Kidney (tissue), 14 donors: ENCODE data around the gene RGL1. TPM values are rescaled to one million over a fixed set of nuclear protein-coding genes. Genes with fewer than 3 reads are reported as not detected.

Source experiments
- DNase-seq, 5 donors: peaks; one replicate each; pipeline ENCODE4 v3.0.0-alpha.2; 2013 to 2020
- FAIRE-seq: peaks from 2 replicates; lab custom pipeline; 2012; peaks lifted over from hg19 to GRCh38; lab: Jason Lieb, UNC
- H3K27ac ChIP-seq, 2 donors: one replicate each; pipeline ENCODE4 v1.7.0; 2013; ENCODE audit warnings: low read depth in 2 of 2, low read length in 2 of 2, inconsistent platforms in 1 of 2
- H3K27me3 ChIP-seq: one replicate; pipeline ENCODE4 v1.7.1; 2013; ENCODE audit warnings: low read length, inconsistent platforms; ENCODE audit not compliant: control insufficient read depth, insufficient read depth
- H3K36me3 ChIP-seq, 3 donors: one replicate each; pipeline versions ENCODE4 v1.7.0 to v1.7.1; 2013; ENCODE audit warnings: low read length in 3 of 3, control low read depth in 1 of 3, inconsistent platforms in 1 of 3; ENCODE audit not compliant: insufficient read depth in 3 of 3, control insufficient read depth in 2 of 3
- H3K4me1 ChIP-seq, 3 donors: one replicate each; pipeline versions ENCODE4 v1.7.0 to v1.7.1; 2013; ENCODE audit warnings: low read length in 3 of 3, inconsistent platforms in 1 of 3, low read depth in 1 of 3; ENCODE audit not compliant: control insufficient read depth in 2 of 3, insufficient read depth in 2 of 3
- H3K4me3 ChIP-seq, 3 donors: one replicate each; pipeline versions ENCODE4 v1.7.0 to v1.8.1; 2013; ENCODE audit warnings: low read length in 3 of 3, control low read depth in 1 of 3, inconsistent platforms in 1 of 3
- H3K9ac ChIP-seq, 3 donors: one replicate each; pipeline versions ENCODE4 v1.7.0 to v1.7.1; 2013; ENCODE audit warnings: low read length in 3 of 3, control low read depth in 1 of 3, inconsistent platforms in 1 of 3
- H3K9me3 ChIP-seq, 3 donors: one replicate each; pipeline versions ENCODE4 v1.7.0 to v1.7.1; 2013; ENCODE audit warnings: low read length in 3 of 3, control low read depth in 1 of 3, inconsistent platforms in 1 of 3; ENCODE audit not compliant: control insufficient read depth in 2 of 3, insufficient read depth in 1 of 3
- intact Hi-C: fragments of 100-400 bp; cut with DNase I; formaldehyde crosslinking; loops from one replicate; pipeline ENCODE4 v1.11.1; 2022
- polyA plus RNA-seq: library from polyadenylated mRNA; stranded (reverse); fragments of 350-450 nt; fragmentation: Illumina TruSeq; extraction: RNeasy Lipid Tissue Mini Kit (QIAGEN cat#74804); gene quantifications from one replicate; pipeline ENCODE4 v1.2.3, GENCODE V29; 2014; ENCODE audit warnings: low read depth, low replicate concordance; ENCODE audit not compliant: insufficient read depth
- total RNA-seq: library from RNA; stranded (reverse); fragmentation: NEBNext Ultra II Directional; extraction: Animal tissue kit (Norgen Biotek cat#: 25700); gene quantifications from one replicate; pipeline ENCODE4 v1.2.1, GENCODE V29; 2021
- TF ChIP-seq, protein P1 (sequence below): IDR thresholded peaks from 3 replicates; pipeline ENCODE4 v1.5.1; 2012; ENCODE audit warnings: mild to moderate bottlenecking, moderate library complexity, borderline replicate concordance; ENCODE audit not compliant: insufficient read depth; ENCODE audit errors: extremely low read depth
- donor health status: control.
- donor health status: control.
- donor health status: control.
- donor health status: control.
- donor health status: control.
- donor health status: DM: yes; HTN: yes; CAD: no.
- donor health status: Normal renal cell carcinoma (clear cell type).

Gene RGL1
- total and polyA plus RNA-seq, 2 donors from 2014 or later: 17.3 to 30.7 TPM

DNA sequence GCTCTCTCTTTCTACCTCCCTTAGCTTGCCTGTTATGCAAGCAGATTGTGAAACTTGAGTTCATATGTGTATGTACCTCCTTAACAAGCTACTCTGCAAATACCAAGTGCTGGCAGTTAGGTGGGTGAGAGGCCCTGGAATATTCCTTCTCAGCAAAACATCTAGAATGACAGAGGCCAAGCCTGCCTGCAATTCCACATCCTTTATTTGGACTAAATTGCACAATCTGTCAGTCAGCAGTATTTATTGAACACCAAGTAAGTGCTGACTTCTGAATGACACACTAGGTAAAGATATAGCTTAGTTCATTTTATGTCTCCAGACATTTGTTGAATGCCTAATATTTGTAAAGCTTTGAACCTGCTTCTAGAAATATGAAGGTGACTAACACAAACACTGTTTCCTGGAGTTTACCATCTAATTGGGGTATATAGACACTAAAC, 87.5 kb downstream of the RGL1 start:
- FAIRE-seq (no peak), DNase-seq (no peak)
- Histone ChIP-seq H3K9ac (no peak overlapping the region), H3K9me3 (no peaks in the 10 kb centered on the region), H3K27ac (no peak overlapping the region), H3K4me1 (peaks cover 1 to 9% (median 2%) of the 10 kb centered on the region in 3 donors), H3K4me3 (no peak overlapping the region), H3K27me3 (no peaks in the 10 kb centered on the region), H3K36me3 (peaks cover 7 to 40% (median 17%) of the 10 kb centered on the region in 3 donors)
- intact Hi-C loops: no loop called here
- TF ChIP-seq, protein P1, sequence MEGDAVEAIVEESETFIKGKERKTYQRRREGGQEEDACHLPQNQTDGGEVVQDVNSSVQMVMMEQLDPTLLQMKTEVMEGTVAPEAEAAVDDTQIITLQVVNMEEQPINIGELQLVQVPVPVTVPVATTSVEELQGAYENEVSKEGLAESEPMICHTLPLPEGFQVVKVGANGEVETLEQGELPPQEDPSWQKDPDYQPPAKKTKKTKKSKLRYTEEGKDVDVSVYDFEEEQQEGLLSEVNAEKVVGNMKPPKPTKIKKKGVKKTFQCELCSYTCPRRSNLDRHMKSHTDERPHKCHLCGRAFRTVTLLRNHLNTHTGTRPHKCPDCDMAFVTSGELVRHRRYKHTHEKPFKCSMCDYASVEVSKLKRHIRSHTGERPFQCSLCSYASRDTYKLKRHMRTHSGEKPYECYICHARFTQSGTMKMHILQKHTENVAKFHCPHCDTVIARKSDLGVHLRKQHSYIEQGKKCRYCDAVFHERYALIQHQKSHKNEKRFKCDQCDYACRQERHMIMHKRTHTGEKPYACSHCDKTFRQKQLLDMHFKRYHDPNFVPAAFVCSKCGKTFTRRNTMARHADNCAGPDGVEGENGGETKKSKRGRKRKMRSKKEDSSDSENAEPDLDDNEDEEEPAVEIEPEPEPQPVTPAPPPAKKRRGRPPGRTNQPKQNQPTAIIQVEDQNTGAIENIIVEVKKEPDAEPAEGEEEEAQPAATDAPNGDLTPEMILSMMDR: no peak

DNA sequence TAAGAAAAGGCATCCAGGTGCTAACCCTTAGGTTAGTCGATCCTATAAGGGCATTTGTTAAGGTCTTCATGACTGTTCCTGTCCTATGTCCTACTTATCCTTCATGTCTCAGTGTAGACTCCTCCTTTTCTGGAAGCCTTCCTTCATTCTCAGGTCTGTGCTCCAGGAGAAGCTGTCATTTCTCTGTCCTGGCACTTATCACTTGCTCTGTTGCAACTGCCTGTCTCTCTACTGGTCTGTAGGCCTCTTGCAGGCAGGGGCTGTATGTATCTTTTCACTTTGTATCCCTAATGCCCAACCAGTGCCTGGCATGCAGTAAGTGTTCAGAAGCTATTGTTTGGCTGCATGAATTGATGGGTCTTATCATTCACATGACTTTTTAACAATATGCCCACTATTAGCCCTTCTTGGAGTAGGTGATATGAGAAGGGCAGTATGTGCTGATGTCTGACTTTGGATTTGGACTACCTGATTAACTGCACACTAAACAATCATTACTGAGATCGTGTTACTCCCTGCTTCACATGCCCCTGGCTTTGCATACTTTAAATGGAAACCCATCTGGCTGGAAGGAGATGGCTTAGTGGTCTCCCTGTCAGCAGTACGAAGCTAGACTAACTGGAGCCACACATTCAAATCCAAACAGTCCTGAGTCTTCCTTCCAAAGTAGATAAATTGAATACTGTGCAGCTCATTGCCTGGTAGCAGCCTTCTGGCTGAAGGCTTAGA, 88.8 kb downstream of the RGL1 start:
- Histone ChIP-seq H3K4me1 (peaks cover 0 to 4% (median 3%) of the 10 kb centered on the region in 3 donors), H3K36me3 (peaks cover 7 to 38% (median 20%) of the 10 kb centered on the region in 3 donors), H3K27me3 (no peaks in the 10 kb centered on the region), H3K9ac (no peak overlapping the region), H3K27ac (no peak overlapping the region), H3K9me3 (no peaks in the 10 kb centered on the region), H3K4me3 (no peak overlapping the region)
- no peak for FAIRE-seq
- peak in 1 of 5 donors; percentile 51 for DNase-seq
- TF ChIP-seq, protein P1: no peak
- intact Hi-C loops: no loop called here

DNA sequence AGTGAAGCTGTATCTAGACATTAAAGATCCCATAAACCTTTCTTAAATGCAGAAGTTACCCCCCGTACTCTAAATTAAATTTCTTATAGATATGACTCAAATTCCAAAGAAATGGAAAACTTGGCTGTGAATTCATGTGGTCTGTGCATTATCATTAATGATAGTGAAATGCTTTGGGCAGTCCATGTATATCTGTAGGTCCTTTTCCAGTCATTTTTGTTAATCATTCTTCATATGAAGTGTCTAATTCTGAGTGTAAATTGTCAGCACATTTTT, 89.3 kb downstream of the RGL1 start:
- H3K9ac ChIP-seq: no peak overlapping the region
- TF ChIP-seq, protein P1: no peak
- H3K27me3 ChIP-seq: no peaks in the 10 kb centered on the region
- H3K4me3 ChIP-seq: no peak overlapping the region
- H3K9me3 ChIP-seq: no peaks in the 10 kb centered on the region
- H3K27ac ChIP-seq: no peak overlapping the region
- no peak for FAIRE-seq
- DNase-seq: no peak
- intact Hi-C loops: no loop called here
- peaks cover 0 to 4% (median 2%) of the 10 kb centered on the region in 3 donors for H3K4me1 ChIP-seq
- peaks cover 7 to 34% (median 18%) of the 10 kb centered on the region in 3 donors for H3K36me3 ChIP-seq
